GM12873 (cell line): ENCODE measurements around the gene PHRF1.

Experiments used
- TF ChIP-seq, protein P1 (sequence below): IDR thresholded peaks from 2 replicates; pipeline ENCODE4 v1.5.1; 2012; ENCODE audit warnings: low read depth, mild to moderate bottlenecking, moderate library complexity, low read length, control low read depth; ENCODE audit not compliant: insufficient read depth; ENCODE audit errors: missing control alignments

PHRF1 gene

DNA sequence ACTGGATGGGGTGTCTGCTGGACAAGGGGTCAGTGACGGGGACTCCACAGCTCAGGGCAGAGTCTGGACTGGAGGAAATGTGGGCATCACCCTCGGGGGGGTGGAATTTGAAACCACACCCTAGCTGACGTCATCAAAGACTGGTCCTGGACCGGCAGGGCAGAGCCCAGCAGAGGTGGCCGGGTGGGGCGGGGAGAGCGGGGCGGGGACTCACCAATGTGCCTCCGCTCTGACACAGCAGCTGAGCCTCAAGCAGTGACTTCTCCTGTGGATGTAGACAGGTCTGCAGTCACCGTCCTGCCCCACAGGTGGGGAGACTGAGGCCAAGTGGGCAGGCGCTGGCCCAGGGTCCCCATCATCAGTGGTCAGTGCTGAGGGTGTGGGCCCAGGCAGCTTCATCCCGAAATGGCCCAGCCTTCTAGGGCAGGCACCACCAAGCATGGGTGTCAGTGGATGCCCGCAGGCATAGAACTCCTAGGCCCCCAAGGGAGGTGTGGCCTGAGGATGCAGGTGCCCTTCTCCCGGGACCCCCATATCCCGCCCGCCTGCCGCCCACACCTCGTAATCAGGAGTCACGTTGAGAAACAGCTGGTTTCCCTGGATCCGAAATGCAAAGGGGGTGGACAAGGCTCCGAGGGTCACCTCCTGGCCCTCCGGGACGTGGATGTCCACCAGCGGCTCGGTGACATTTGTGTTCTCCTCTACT is 47.9 kb downstream of the PHRF1 start:
- TF ChIP-seq, protein P1, sequence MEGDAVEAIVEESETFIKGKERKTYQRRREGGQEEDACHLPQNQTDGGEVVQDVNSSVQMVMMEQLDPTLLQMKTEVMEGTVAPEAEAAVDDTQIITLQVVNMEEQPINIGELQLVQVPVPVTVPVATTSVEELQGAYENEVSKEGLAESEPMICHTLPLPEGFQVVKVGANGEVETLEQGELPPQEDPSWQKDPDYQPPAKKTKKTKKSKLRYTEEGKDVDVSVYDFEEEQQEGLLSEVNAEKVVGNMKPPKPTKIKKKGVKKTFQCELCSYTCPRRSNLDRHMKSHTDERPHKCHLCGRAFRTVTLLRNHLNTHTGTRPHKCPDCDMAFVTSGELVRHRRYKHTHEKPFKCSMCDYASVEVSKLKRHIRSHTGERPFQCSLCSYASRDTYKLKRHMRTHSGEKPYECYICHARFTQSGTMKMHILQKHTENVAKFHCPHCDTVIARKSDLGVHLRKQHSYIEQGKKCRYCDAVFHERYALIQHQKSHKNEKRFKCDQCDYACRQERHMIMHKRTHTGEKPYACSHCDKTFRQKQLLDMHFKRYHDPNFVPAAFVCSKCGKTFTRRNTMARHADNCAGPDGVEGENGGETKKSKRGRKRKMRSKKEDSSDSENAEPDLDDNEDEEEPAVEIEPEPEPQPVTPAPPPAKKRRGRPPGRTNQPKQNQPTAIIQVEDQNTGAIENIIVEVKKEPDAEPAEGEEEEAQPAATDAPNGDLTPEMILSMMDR, result no peak

DNA sequence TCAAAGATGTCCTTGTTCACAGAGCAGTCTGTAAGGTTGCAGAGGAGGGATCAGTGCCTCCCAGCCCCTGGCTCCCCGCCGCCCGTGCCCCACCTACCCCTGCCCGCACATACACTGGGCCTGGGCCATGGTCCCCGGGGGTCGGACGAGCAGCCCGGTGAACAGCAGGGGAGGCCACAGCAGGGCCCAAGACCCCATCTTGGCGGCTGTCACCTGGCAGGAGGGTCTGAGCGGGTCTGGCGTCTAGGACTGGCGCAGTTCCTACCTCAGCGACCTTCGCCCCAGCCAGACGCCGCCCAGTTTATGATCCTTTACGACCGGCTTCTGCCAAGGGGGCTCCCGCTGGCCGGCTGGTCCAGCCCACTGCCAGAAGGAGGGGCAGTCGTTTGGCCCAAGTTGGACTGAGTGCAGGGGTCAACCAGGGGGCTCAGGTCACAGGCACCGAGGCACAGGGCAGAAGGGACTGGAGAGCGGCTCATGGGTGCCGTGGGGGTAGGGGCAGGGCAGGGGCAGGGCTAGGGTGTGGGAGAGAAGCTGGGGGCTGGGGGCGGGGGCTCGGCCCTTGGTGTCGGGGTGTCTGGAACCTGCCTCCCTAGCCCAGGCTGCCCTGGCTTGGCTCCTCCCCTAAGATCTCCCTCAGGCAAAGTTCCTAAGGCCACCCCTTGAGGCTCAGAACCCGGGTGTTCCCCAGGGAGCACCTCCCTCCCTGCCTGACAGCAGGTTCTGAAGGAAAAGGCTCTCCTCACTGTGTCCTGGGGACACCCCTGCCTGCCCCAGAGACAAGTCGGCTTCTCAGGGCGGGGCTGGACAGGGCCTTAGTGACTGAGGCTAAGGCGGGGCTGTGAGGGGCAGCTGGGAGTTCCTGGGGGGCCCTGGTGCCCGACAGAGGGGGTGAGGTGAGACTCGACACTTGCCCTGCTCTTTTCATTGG is 48.7 kb downstream of the PHRF1 start, which contains the start of gene CDHR5:
Gene CDHR5 (minus strand): TSS at position 251 of the 931 bp plus-strand sequence. CDS start 53 bp downstream, at position 198.
- TF ChIP-seq, protein P1, result no peak

DNA sequence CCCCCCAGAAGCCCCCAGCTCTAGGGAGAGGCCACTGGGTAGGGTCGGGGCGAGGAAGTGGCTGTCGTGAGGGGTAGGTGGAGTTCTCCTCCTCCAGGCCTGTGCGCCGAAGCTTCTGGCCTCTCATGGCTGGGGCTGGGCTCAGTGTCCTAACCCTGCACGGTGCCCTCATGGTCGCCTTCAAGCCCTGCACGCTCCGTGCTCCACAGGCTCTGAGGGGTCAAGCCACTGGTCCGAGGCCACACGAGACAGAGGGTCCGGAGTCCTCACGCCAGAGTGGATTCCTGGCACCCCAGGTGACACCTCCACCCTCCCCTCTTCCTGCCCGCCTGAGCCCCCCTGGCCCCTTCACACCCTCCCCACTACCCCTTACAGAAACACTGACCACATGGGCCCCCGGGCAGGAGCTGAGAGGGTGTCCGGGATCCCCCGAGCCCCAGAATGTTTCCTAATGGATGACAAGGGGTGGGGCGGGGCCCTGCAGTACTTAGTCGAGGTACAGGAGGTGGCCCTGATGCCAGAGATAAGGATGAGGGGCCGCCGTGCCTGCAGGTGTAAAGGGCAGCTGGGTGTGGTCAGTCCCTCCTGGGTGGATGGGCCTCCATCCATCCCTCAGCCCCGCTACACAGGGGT is 49.5 kb downstream of the PHRF1 start:
- TF ChIP-seq, protein P1, result no peak

DNA sequence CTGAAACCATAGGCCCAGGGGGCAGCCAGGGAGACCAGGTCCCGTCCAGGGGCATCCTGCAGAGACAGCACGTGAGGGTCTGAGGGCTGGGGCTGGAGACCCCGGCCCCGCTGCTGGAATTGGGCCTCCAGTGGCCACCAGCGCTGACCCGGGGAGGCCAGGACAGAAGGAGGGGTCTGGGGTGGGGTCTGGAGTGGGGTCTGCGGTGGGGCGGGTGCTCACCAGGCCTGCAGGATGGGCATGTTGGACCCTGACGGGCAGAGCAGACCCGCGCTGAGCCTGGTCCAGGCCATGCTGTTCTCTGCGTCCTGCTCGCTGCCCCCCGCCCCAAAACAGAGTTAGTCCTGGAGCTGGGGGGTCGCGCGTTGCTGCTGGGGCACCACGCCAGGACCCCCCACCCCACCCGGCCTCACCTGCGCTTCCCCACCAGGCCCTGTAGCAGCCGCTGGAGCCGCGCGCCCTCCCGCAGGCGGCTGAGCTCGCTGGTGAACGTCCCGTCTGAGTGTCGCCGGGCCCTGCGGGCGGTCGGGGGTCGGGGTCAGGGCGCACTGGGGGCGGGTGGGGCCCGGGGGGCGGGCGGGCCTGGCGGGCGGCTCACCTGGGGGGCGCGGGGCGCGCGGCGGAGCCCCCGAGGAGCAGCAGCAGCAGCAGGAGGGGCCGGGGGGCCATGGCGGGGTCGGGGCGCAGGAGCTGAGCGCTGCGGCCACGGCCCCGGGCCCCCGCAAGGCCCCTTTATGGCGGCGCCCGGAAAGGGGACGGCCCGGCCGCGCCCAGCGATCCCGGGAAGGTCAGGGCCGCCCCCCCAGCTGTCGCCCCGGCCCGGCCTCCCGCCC is 50.4 kb downstream of the PHRF1 start, which contains the start of gene SCT:
Gene SCT (minus strand): TSS at position 707 of the 833 bp plus-strand sequence. CDS start 38 bp downstream, at position 669.
- TF ChIP-seq, protein P1, result no peak

DNA sequence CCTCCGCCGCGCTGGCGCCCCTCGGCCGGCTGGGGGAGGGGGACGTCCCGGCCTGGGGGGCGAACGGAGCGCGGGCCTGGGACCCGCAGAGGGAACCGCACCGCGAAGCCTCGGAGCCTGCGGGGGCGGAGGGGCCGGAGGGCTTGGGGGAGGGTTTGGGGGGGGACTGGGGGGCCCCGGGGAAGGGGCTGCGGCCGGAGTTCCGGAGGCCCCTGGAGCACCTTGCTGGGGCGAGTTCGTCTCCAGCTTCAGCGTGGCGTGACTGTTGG is 51.0 kb downstream of the PHRF1 start:
- TF ChIP-seq, protein P1, result no peak

DNA sequence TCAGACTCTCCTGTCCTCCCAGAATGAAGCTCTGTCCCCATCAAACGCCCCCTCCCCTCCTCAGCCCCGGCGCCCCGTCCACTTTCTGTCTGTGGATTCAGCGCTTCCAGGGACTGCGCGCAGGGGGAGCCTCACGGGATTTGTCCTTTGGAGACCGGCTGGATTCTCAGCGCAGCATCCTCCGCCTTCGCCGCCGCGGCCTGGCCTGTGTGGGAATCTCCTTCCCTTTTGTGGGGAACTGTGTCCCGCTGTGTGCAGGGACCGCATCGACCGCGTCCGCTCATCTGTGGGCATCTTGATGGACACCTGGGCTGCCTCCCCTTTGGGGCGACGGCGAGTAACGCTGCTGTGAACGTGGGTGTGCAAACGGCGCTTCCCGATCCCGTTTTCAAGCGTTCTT is 51.8 kb downstream of the PHRF1 start:
- TF ChIP-seq, protein P1, result no peak

DNA sequence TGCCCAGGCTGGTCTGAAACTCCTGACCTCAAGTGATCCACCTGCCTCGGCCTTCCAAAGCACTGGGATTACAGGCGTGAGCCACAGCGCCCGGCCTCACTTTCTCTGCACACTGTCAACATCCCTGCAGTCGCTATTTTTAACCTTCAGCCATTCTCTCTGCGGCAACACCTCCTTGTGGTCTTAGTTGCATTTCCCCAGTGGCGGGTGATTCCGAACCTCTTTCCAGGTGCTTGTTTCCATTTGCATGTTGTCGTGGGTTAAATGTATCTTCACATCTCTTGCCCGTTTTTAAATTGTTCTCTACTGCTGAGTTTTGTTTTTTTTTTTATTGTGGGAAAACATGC is 52.9 kb downstream of the PHRF1 start:
- TF ChIP-seq, protein P1, result peak; percentile 10
